CD4-positive, alpha-beta T cell treated with Interleukin-4 for 4 hours (primary cell): ENCODE results near the gene ACAD11.
A peak's percentile ranks its signal among the peaks of the same experiment; 100 is the strongest.

Experiments
- DNase-seq: peaks from one replicate; pipeline ENCODE4 v3.0.0-alpha.2; 2020

The ACAD11 gene

DNA sequence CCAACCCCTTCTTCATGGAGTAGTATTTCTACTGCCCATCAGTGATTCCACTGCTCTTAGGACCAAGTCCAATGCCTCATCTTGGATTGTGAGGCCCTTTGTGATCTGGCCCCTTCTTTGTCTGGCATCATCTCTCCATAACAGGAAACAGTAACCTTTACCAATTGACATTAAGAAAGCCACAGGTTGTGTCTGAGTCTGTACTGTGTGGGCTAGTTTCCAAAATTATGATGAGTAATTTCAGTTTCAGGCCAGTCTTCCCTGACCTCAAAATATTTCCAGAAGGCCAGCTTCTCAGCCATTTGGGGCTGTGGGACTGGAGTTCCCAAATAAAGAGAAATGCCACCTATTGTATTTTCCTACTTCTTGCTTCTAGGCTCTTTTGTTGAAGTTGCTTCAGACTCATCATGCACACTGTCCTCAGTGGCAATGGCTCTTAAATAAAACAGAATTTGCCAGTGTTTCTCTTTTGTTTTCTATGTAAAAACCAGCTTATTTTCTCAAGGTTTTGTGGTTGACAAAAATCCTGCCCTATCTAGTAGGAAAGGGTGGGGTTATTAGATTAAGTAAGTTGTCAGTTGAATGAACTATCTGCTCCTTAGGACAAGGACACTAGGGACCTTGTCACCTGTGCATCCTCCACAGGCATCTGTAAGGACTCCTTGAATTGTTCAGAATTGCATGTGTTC, 109.6 kb downstream of the ACAD11 start:
- DNase-seq, result no peak

DNA sequence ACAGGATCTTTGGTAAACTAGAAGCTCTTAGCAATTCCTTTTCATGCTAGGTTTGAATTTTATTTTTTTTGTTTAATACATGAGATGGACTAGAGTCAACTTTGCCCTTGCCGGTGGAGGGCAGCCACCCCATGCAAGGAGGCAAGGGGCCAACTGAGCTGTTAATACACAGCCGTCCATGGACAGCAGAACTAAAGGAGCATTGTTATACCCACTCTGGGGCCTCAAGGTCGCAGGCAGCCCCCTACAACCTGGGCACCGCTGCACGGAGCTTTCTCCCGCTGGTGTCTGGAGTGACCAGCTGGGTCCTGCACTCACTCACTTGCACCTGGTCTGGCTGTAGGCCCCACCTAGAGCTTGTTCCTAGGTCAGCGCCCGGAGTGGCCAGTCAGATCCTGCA, 110.4 kb downstream of the ACAD11 start:
- DNase-seq, result no peak

DNA sequence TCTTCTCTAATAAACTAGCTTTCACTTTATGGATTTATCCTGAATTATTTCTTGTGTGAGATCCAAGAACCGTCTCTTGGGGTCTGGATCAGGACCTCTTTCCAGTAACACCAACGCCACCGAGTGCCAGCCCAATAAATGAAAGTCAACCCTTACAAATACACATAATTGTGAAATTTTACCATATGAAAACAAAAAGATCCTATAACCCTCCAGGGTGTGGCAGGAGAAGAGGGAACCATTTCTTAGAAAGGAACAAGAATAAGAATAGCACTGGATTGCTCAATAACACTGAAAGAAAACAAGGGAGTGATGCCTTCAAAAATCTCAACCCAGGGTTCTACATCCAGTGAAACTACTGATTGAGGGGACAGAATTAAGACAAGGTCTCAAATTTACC, 114.1 kb downstream of the ACAD11 start:
- DNase-seq, result no peak

DNA sequence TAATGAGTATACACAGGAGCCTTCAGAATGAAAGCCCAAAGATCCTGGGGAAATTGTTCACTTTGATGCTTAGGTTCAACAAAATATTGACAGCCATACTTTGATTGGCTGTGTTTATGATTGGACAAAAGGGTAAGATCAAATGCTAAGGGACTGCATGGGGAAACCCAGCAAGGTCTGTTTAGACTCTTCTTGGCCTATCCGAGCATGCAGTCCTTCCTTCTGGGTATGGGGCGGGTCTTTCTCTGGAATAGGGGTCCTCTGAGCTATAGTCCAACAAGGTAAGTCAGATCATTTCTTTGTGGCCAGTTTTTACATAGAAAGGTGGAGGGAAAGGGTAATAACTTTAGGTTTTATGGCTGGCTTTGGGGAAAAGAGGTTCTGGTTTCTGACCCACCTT, 115.5 kb downstream of the ACAD11 start:
- DNase-seq, result no peak

DNA sequence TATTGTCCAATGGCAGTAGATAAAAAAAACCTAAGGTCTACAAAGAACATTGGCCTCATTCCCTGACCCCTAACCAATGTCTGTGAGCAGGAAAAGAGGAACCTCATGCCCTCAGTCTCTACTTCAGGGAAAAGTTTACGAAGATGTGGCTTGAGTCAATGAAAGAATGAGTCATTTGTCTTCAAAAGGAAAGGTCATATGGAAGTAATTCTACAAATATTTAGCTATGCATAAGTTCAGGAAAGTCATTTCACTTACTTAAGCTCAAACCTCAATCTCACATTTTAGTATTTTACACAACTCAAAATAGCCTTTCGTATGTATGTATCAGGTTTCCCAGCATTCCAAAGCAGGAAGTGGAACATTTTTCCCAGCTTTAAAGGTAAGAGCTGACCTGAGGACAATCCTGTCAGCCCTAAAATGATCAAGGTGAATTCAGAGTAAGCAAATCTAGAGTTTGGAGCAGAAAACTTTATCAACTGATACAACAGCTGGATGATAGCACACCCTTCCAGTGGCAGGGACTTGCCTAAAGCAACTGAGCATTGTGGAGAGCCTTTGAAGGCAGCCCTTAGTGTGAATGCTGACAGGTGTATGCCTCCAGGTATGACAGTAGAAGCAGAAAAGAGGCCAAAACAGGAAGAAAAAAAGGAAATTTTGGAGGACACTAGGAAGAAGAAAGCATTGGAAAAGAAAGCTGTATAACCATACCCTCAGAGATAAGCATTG, 116.4 kb downstream of the ACAD11 start:
- DNase-seq, result no peak

DNA sequence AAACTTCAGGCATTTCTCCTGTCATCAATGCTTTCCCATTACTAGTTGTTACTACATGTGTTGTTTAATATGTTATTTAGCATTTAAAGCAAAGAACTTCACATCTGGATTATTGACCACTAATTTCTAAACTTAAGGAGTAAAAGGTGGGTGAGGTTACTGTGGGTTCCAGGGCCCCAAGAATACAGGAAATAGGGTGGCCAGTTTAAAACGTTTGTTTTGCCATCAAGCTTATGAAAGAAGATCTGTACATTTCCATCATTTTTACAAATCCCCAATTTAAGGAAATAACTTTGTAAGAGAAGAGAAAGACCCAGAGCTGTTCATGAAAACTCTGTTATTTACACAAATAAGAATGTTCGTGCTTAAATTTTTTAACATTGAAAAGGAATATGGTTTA, 117.0 kb downstream of the ACAD11 start:
- no peak for DNase-seq

DNA sequence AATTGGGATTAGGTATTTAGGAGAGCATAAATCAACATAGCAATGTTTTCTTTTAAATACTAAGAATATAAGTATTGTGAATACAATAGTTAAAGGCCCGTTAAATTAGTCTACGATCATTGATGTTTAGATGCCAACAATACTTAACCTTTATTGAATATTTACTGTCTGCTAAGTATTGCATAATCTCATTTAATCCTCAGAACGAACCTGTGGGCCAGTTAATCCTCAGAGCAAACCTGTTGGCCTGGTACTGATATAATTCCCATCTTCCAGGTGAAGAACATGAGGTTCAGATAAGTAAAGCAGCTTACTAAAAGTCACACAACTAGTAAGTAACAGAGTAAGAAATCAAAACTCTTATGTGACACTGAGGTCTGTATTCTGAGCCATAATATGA, 119.9 kb downstream of the ACAD11 start:
- DNase-seq, result no peak

DNA sequence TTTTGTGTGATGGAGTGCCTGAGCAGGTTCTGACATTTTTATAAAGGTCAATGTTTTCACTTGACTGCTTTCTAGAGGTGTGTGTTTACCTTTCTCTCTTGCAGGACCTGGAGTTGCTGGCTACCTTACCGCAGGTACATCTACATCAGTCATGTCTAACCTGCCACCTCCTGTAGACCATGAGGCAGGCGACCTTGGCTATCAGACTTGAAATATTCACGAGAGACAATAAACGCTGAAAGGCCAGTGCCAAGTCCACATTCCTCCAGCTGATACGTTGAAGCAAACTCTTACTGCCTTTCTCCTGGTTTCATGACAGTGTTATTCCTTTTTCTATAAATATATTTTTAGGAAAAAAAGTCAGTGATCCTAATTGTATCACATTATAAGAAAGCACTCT, 121.5 kb downstream of the ACAD11 start:
- no peak for DNase-seq

DNA sequence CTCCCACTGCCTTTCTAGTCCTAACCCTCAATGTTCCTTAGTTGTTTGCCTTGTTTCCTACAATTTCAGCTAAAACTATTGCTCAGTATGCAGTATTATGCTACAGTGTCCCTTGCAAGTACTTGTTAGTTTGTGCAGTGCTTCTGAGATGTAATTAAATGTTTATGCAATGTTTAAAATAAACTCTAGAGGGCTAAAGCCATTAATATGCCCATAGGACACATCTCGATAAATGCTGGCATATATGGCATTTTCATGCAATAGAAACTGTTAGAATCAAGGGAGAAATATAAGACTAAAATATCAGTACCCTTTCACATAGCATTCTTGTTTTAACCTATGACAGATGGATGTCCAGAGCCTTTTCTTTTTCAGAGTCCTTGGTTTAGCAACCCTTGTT, 122.3 kb downstream of the ACAD11 start:
- DNase-seq, result no peak

DNA sequence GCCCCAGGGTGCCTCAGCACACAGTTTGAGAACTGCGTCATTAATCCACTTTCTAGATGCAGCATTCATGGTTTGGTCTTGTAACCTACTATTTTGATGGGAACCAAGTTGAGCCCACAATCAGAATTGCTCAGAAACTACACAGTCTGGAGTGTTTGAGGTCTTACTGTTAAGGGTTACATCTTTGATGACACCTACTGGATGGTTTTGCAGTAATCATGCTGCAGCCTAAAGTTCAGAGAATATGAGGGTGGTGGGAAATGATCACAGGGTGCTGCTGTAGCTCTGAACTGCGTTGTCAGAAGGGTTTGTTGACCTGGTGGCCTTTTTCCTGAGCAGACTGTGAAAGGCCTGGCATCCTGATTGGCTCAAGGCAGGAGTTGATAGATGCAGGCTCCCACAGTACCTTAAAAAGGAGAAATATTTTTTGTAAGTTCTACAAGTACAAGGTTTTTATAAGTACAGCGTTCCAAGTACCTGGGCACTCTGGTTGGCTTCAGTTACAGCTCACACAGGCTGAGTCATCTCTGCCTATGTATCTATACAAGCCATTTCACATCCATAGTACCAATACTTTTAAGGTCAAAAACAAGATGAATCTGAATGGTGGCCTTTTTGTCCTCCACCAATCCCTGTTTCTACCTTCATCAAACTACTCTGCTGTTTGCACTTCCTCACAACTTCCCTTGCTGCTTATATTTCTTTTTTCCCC, 123.0 kb downstream of the ACAD11 start:
- DNase-seq, result no peak

DNA sequence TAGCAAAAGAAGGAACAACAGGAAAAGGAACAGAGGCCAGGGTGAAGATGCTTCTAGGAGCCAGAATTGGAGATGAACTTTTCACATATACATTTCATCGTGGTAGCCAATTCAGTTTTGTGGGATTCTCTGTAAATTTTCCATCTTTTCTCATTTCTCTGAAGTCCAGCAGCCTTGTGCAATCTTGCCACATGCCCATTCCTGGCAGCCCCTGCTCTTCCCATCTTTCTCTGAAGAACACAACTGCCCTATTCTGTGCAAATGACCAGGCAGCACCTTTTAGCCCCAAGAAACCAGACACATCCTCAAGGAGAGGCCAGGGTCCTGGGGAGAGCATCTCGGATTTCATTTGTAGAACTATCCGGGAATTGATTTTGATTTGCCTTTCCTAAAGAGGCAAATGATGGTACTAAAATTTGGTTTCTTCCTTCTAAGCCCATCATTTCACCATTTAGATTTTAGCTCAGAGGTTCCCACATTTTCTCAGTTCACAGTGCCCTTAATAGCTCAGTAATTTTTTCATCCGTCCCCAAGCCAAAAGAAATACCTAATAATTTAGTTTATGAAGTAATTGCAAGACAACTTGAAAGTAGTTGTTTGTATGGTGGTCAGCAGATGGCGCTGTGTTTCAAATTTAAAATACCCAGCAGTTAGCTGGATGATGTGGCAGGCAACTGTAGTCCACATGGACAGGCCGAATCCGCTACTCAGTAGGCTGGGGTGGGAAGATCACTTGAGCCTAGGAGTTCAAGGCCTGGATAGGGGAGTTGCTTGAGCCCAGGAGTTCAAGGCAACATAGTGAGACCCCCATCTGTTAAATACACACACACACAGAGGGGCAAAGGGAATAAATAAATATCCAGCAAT, 123.8 kb downstream of the ACAD11 start:
- peak; percentile 58 for DNase-seq

DNA sequence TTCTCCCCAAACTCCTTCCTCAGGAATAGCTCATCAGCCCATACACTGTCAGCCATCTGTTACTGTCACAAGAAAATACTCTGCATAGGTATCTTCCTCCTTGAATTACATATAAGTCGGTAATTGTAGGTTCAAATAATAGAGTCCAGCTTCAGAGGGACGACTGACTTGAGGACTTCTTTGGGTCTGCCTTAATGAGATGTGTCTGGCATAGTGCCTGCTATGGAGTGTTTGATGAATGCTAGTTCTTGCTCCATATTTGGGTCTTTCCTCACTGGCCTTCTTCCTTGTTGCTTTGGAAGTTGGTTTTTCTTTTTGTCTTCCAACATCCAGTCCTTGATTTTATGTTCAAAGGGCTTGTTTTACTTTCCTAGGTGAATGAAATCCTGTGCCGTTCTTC, 129.0 kb downstream of the ACAD11 start:
- no peak for DNase-seq

DNA sequence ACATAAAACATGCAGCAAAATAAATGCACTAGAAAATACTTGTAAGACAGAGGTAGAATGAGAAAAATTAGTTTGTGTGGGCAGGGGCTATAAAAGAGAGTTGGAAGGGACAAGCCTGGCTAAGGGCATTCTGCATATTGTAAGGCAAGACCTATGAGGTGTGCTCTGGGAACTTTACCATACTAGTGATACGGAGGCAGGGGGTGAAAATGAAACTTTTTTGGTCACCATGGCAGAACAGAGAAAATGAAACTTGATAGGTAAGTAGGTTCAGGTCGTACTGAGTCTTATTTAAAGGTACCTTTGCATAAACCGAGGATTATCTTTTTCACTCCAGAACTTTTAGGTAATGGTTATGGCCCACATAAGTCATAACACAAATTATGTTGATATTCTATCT, 137.3 kb downstream of the ACAD11 start:
- DNase-seq, result no peak

DNA sequence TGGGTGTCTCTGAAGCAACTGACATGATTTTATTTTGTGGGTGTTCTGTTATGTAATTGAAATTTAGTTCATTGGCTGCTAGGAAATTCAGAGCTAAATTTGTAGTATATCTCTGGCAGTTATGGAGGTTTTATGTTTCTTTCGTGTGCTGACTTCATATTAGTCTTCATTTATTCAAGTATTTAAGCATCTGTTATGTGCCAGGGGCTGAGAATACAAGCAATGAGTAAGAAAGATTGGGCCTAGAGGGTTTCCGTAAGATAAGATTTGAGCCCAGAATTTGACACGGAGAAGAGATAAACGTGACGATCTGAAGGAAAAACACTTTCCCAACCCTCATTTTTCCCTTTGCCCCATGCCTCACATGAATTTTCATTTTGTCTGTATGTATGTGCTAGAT, 137.7 kb downstream of the ACAD11 start:
- no peak for DNase-seq

DNA sequence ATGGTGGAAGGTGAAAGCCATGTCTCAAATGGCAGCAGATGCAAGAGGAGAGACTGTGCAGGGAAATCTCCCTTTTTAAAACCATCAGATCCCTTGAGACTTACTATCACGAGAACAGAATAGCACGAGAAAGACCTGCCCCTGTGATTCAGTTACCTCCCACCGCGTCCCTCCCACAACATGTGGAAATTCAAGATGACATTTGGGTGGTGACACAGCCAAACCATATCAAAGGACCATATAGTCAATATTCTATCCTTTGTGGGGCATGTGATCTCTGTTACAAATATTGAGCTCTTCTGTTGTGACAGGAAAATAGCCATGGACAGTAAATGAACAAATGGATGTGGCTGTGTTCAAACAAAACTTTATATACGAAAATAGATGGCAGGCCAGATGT, 139.7 kb downstream of the ACAD11 start:
- no peak for DNase-seq

DNA sequence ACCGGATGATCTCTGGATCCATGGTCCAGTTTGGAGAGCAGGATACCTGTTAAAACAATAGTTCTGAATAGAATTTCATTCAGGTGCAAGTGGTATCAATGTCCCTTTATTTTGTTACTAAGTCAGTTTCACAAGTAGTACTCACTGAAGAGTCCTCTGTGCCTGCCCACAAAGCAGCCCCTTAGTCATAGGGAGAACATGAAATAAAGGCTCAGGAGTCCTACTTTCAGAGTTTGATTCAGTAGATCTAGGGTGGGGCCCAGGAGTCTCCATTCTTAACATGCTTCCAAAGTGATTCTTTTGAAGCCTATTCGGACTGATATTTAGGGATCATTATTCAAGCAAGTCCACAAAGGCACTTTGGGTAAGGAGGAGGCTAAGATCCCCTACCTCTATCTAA, 142.3 kb downstream of the ACAD11 start:
- no peak for DNase-seq

DNA sequence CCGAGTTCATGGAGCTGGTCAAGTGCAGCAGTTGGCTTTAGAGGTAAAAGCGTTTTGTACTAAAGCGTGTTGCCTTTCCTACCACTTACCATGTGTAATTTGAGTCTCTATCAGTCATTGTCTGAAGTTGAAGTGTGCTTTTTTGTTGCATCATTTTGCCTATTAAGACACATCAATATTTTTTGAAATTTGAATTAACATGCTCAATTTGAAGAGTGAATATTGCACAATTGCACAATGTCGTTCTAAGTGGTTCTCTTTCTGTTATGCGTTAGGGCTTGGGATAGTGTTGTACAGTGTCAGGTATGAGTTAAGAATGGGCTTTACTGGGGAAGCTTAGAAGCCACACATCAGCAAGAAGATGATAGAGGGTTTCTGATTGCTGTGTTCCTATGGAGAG, 146.6 kb downstream of the ACAD11 start:
- DNase-seq, result no peak

DNA sequence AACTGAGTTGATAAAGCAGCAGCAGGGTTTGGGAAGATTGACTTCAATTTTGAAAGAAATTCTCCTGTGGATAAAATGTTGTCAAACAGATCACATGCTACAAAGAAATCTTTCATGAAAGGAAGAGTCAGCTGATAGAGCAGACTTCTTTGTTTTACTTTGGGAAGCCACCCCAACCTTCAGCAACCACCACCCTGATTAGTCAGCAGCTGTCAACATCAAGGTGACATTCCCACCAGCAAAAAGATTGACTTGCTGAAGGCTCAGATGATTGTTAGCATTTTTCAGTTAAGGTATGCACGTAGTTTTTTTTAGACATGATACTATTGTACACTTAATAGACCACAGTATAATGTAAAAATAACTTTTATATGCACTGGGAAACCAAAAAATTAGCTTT, 150.1 kb downstream of the ACAD11 start:
- DNase-seq, result no peak

DNA sequence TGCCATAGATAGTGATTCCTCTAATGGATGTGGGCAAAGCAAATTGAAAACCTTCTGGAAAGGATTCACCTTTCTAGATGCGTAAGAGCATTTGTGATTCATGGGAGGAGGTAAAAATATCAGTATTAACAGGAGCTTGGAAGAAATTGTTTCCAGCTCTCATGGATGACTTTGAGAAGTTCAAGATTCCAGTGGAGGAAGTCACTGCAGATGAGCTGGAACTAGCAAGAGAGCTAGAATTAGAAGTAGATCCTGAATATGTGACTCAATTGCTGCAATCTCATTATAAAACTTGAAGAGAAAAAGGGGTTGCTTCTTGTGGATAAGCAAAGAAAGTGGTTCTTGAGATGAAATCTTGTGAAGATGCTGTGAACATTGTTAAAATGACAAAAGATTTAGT, 150.5 kb downstream of the ACAD11 start:
- no peak for DNase-seq
